Bronchial epithelial cell (primary cell): ENCODE measurements around the gene RECK. TPM values are rescaled to one million over a fixed set of nuclear protein-coding genes. Genes with fewer than 3 reads are reported as not detected.

Experiments
- DNase-seq: peaks from one replicate; pipeline ENCODE4 v3.0.0-alpha.2; 2010; ENCODE audit warnings: low read depth
- FAIRE-seq: peaks from 2 replicates; lab custom pipeline; 2011; peaks lifted over from hg19 to GRCh38; lab: Jason Lieb, UNC
- H3K27me3 ChIP-seq: 2 replicates; pipeline ENCODE4 v1.5.1; 2011; ENCODE audit warnings: low read length; ENCODE audit not compliant: control insufficient read depth, insufficient read depth
- H3K36me3 ChIP-seq: 2 replicates; pipeline ENCODE4 v1.5.1; 2011; ENCODE audit warnings: low read length; ENCODE audit not compliant: control insufficient read depth, insufficient read depth
- H3K4me3 ChIP-seq: 2 replicates; pipeline ENCODE4 v1.5.1; 2011; ENCODE audit warnings: mild to moderate bottlenecking, low read depth, low read length, control low read depth
- CTCF ChIP-seq: IDR thresholded peaks from 2 replicates; pipeline ENCODE4 v1.5.1; 2011; ENCODE audit warnings: mild to moderate bottlenecking, moderate library complexity, low read length, control low read depth, inconsistent platforms; ENCODE audit not compliant: insufficient read depth, severe bottlenecking
- total RNA-seq: library from RNA; depleted of rRNA; stranded (reverse); fragments of >200 nt; gene quantifications from 2 replicates; pipeline ENCODE4 v1.2.1, GENCODE V29; 2014

RECK gene
- total RNA-seq, 1 donor from 2014 or later: 1.3 TPM

GRCh38 chr9:36030871-36031270, 5.8 kb upstream of the RECK start:
- H3K4me3 ChIP-seq: no peak overlapping the region
- H3K27me3 ChIP-seq: no peaks in the 10 kb centered on the region
- TF ChIP-seq CTCF: no peak
- no peak for DNase-seq
- H3K36me3 ChIP-seq: no peaks in the 10 kb centered on the region
- no peak for FAIRE-seq

- FAIRE-seq (no peak), DNase-seq (no peak)
- no peak overlapping the region for H3K4me3 ChIP-seq
- no peaks in the 10 kb centered on the region for H3K36me3 ChIP-seq
- TF ChIP-seq CTCF: no peak
- H3K27me3 ChIP-seq: no peaks in the 10 kb centered on the region
These were observed 4.7 kb upstream of the RECK start for GRCh38 chr9:36031774-36032555.

GRCh38 chr9:36033788-36034187, 2.9 kb upstream of the RECK start:
- no peak for TF ChIP-seq CTCF
- Histone ChIP-seq H3K36me3 (no peaks in the 10 kb centered on the region), H3K27me3 (no peaks in the 10 kb centered on the region), H3K4me3 (no peak overlapping the region)
- DNase-seq (no peak), FAIRE-seq (no peak)

- FAIRE-seq (no peak), DNase-seq (no peak)
- TF ChIP-seq CTCF: no peak
- Histone ChIP-seq H3K36me3 (no peaks in the 10 kb centered on the region), H3K27me3 (no peaks in the 10 kb centered on the region), H3K4me3 (no peak overlapping the region)
These were observed 2.5 kb upstream of the RECK start for GRCh38 chr9:36034234-36034633.

- no peak for DNase-seq
- no peak overlapping the region for H3K4me3 ChIP-seq
- no peak for TF ChIP-seq CTCF
- no peaks in the 10 kb centered on the region for H3K36me3 ChIP-seq
- no peaks in the 10 kb centered on the region for H3K27me3 ChIP-seq
- no peak for FAIRE-seq
These were observed 1.7 kb upstream of the RECK start for GRCh38 chr9:36035006-36035405.
